Smooth muscle cell (in vitro differentiated cells): ENCODE results near the gene MRGPRE. TPM values are rescaled to one million over a fixed set of nuclear protein-coding genes. Genes with fewer than 3 reads are reported as not detected.

Experiments used
- DNase-seq: peaks from one replicate; lab custom pipeline; 2025; ENCODE audit not compliant: unreplicated experiment; lab: John Stamatoyannopoulos, UW
- H2AFZ ChIP-seq: fragments of 200-600 bp; sonication (generic); 2 replicates; pipeline ENCODE4 v1.6.0; 2016; ENCODE audit warnings: antibody characterized with exemption, low read depth, mild to moderate bottlenecking
- H3F3A ChIP-seq: fragments of 200-600 bp; sonication (generic); 2 replicates; pipeline ENCODE4 v1.6.0; 2017; ENCODE audit warnings: antibody characterized with exemption, low read depth
- H3K27ac ChIP-seq: fragments of 200-600 bp; sonication (generic); 2 replicates; pipeline ENCODE4 v1.5.1; 2016; ENCODE audit warnings: low read depth, mild to moderate bottlenecking
- H3K27me3 ChIP-seq: fragments of 200-600 bp; sonication (generic); 2 replicates; pipeline ENCODE4 v1.6.1; 2016; ENCODE audit warnings: low read depth, mild to moderate bottlenecking
- H3K36me3 ChIP-seq: fragments of 200-600 bp; sonication (generic); 2 replicates; pipeline ENCODE4 v1.5.1; 2016; ENCODE audit warnings: low read depth
- H3K4me1 ChIP-seq: fragments of 200-600 bp; sonication (generic); 2 replicates; pipeline ENCODE4 v1.5.1; 2016; ENCODE audit warnings: low read depth
- H3K4me2 ChIP-seq: fragments of 200-600 bp; sonication (generic); 2 replicates; pipeline ENCODE4 v1.6.0; 2016; ENCODE audit warnings: mild to moderate bottlenecking
- H3K4me3 ChIP-seq: fragments of 200-600 bp; sonication (generic); 2 replicates; pipeline ENCODE4 v1.5.1; 2016; ENCODE audit warnings: mild to moderate bottlenecking
- H3K79me2 ChIP-seq: fragments of 200-600 bp; sonication (generic); 2 replicates; pipeline ENCODE4 v1.6.0; 2016; ENCODE audit warnings: low read depth, mild to moderate bottlenecking
- H3K9ac ChIP-seq: fragments of 200-600 bp; sonication (generic); 2 replicates; pipeline ENCODE4 v1.6.0; 2016; ENCODE audit warnings: low read depth
- H3K9me3 ChIP-seq: fragments of 200-600 bp; sonication (generic); replicated peaks from 2 replicates; pipeline ENCODE4 v1.5.1; 2016; ENCODE audit warnings: low read depth
- H4K20me1 ChIP-seq: fragments of 200-600 bp; sonication (generic); 2 replicates; pipeline ENCODE4 v1.6.0; 2016; ENCODE audit warnings: low read depth
- CTCF ChIP-seq: fragments of 200-600 bp; sonication (generic); IDR thresholded peaks from 2 replicates; pipeline ENCODE4 v1.5.1; 2017; ENCODE audit warnings: borderline replicate concordance, mild to moderate bottlenecking, antibody characterized with exemption; ENCODE audit not compliant: insufficient read depth, poor library complexity, severe bottlenecking
- WGBS: methylation state at CpG from one replicate; pipeline ENCODE4 v1.1.7; 2016; ENCODE audit warnings: low lambda C conversion rate; 5-methylcytosine and 5-hydroxymethylcytosine counted together
- polyA plus RNA-seq: library from polyadenylated mRNA; unstranded; fragments of >200 nt; fragmentation: Nextera tagmentation; extraction: Ambion mirVana; gene quantifications from 2 replicates; pipeline ENCODE4 v1.2.1, GENCODE V29; 2016
- total RNA-seq: library from RNA; depleted of rRNA; stranded (reverse); fragments of >200 nt; gene quantifications from 2 replicates; pipeline ENCODE4 v1.2.3, GENCODE V29; 2014

The MRGPRE gene
- total and polyA plus RNA-seq, 2 experiments from 2014 or later = not detected

GRCh38 chr11:3206156-3206921 is 25.9 kb downstream of the MRGPRE start:
- no peaks in the 10 kb centered on the region for H3K9me3 ChIP-seq
- no peaks in the 10 kb centered on the region for H4K20me1 ChIP-seq
- no peak for DNase-seq
- H3F3A ChIP-seq = no peaks in the 10 kb centered on the region
- no peak for TF ChIP-seq CTCF
- no peak overlapping the region for H3K9ac ChIP-seq
- H3K36me3 ChIP-seq = no peaks in the 10 kb centered on the region
- no peak overlapping the region for H3K4me2 ChIP-seq
- no peak overlapping the region for H3K4me3 ChIP-seq
- H3K27ac ChIP-seq = no peak overlapping the region
- no peaks in the 10 kb centered on the region for H3K79me2 ChIP-seq
- H3K4me1 ChIP-seq = peaks cover 10% of the 10 kb centered on the region
- 88% methylated on average over 8 of the region's 8 CpGs for WGBS
- peaks cover 46% of the 10 kb centered on the region for H3K27me3 ChIP-seq
- H2AFZ ChIP-seq = no peak overlapping the region

GRCh38 chr11:3205261-3206155 is 26.7 kb downstream of the MRGPRE start:
- Histone ChIP-seq H4K20me1 (no peaks in the 10 kb centered on the region), H3K27ac (no peak overlapping the region), H3K79me2 (no peaks in the 10 kb centered on the region), H3F3A (no peaks in the 10 kb centered on the region), H3K4me2 (no peak overlapping the region), H3K4me3 (no peak overlapping the region), H3K36me3 (no peaks in the 10 kb centered on the region), H3K27me3 (peaks cover 54% of the 10 kb centered on the region), H2AFZ (no peak overlapping the region), H3K9me3 (no peaks in the 10 kb centered on the region), H3K4me1 (peaks cover 10% of the 10 kb centered on the region), H3K9ac (no peak overlapping the region)
- 71% methylated on average over 14 of the region's 16 CpGs for WGBS
- DNase-seq = no peak
- TF ChIP-seq CTCF = no peak

- Histone ChIP-seq H3K4me2 (no peak overlapping the region), H3K79me2 (no peaks in the 10 kb centered on the region), H3K4me3 (no peak overlapping the region), H3K27me3 (peaks cover 63% of the 10 kb centered on the region), H2AFZ (no peak overlapping the region), H4K20me1 (no peaks in the 10 kb centered on the region), H3F3A (no peaks in the 10 kb centered on the region), H3K36me3 (no peaks in the 10 kb centered on the region), H3K4me1 (peaks cover 10% of the 10 kb centered on the region), H3K9ac (no peak overlapping the region), H3K27ac (no peak overlapping the region), H3K9me3 (no peaks in the 10 kb centered on the region)
- DNase-seq = no peak
- no peak for TF ChIP-seq CTCF
- WGBS = 88% methylated on average over 22 of the region's 24 CpGs
Measured at GRCh38 chr11:3204141-3205015, 27.8 kb downstream of the MRGPRE start.
